Trophoblast cell (in vitro differentiated cells and primary cell): ENCODE data around the gene DUSP9.
"Not testable (repeated sequence)": the region's sequence is repeated elsewhere in the genome, so short reads cannot be mapped to it uniquely, and the experiment has no call there.

Experiments used
- DNase-seq, 2 donors: peaks; one replicate each; pipeline ENCODE4 v3.0.0-alpha.2; 2016
- H2AFZ ChIP-seq: 2 replicates; pipeline ENCODE4 v1.6.1; 2013; ENCODE audit warnings: low read length, moderate library complexity, mild to moderate bottlenecking; ENCODE audit not compliant: insufficient read depth, poor library complexity
- H2AK5ac ChIP-seq: 2 replicates; pipeline ENCODE4 v1.6.1; 2013; ENCODE audit warnings: mild to moderate bottlenecking, low read length
- H2BK120ac ChIP-seq: 2 replicates; pipeline ENCODE4 v1.6.1; 2013; ENCODE audit warnings: low read length, mild to moderate bottlenecking, moderate library complexity; ENCODE audit not compliant: insufficient read depth, poor library complexity
- H2BK12ac ChIP-seq: 2 replicates; pipeline ENCODE4 v1.6.1; 2013; ENCODE audit warnings: mild to moderate bottlenecking, low read length, moderate library complexity
- H2BK5ac ChIP-seq: 2 replicates; pipeline ENCODE4 v1.6.1; 2013; ENCODE audit warnings: low read length, low read depth, moderate library complexity, mild to moderate bottlenecking; ENCODE audit not compliant: poor library complexity
- H3K14ac ChIP-seq: 2 replicates; pipeline ENCODE4 v1.6.1; 2013; ENCODE audit warnings: mild to moderate bottlenecking, low read length
- H3K18ac ChIP-seq: 2 replicates; pipeline ENCODE4 v1.6.1; 2013; ENCODE audit warnings: mild to moderate bottlenecking, low read length
- H3K23ac ChIP-seq: 2 replicates; pipeline ENCODE4 v1.6.1; 2013; ENCODE audit warnings: low read length
- H3K27ac ChIP-seq: 2 replicates; pipeline ENCODE4 v1.5.1; 2013; ENCODE audit warnings: low read depth, mild to moderate bottlenecking, inconsistent platforms, low read length, moderate library complexity
- H3K27me3 ChIP-seq: 2 replicates; pipeline ENCODE4 v1.6.1; 2013; ENCODE audit warnings: inconsistent platforms, mild to moderate bottlenecking, low read length, moderate library complexity; ENCODE audit not compliant: insufficient read depth
- H3K36me3 ChIP-seq, 2 experiments: 1 replicate in 1 of 2; 2 replicates in 1 of 2; pipeline ENCODE4 v1.6.1; 2013; ENCODE audit warnings: low read length in 2 of 2, mild to moderate bottlenecking in 2 of 2, moderate library complexity in 1 of 2; ENCODE audit not compliant: insufficient read depth in 2 of 2, control insufficient read depth in 1 of 2
- H3K4ac ChIP-seq: 2 replicates; pipeline ENCODE4 v1.6.1; 2013; ENCODE audit warnings: low read depth, mild to moderate bottlenecking, low read length, moderate library complexity
- H3K4me1 ChIP-seq, 2 experiments: 1 replicate in 1 of 2; 2 replicates in 1 of 2; pipeline ENCODE4 v1.6.1; 2013; ENCODE audit warnings: low read length in 2 of 2, mild to moderate bottlenecking in 2 of 2, moderate library complexity in 1 of 2; ENCODE audit not compliant: insufficient read depth in 2 of 2, control insufficient read depth in 1 of 2
- H3K4me2 ChIP-seq: 2 replicates; pipeline ENCODE4 v1.6.1; 2013; ENCODE audit warnings: inconsistent platforms, mild to moderate bottlenecking, low read length, moderate library complexity
- H3K4me3 ChIP-seq: 2 replicates; pipeline ENCODE4 v1.5.1; 2013; ENCODE audit warnings: mild to moderate bottlenecking, low read depth, low read length, inconsistent platforms
- H3K79me1 ChIP-seq: one replicate; pipeline ENCODE4 v1.6.1; 2013; ENCODE audit warnings: low read length
- H3K79me2 ChIP-seq: 2 replicates; pipeline ENCODE4 v1.6.1; 2013; ENCODE audit warnings: low read length, mild to moderate bottlenecking; ENCODE audit not compliant: control insufficient read depth, insufficient read depth, poor library complexity
- H3K9ac ChIP-seq: 2 replicates; pipeline ENCODE4 v1.6.1; 2013; ENCODE audit warnings: mild to moderate bottlenecking, low read length
- H3K9me3 ChIP-seq: 2 replicates; pipeline ENCODE4 v1.6.1; 2013; ENCODE audit warnings: low read depth, mild to moderate bottlenecking, control low read depth, inconsistent platforms, low read length; ENCODE audit not compliant: insufficient read depth
- H4K12ac ChIP-seq: 2 replicates; pipeline ENCODE4 v1.6.1; 2013; ENCODE audit warnings: low read depth, mild to moderate bottlenecking, low read length, moderate library complexity
- H4K8ac ChIP-seq: 2 replicates; pipeline ENCODE4 v1.6.1; 2013; ENCODE audit warnings: low read depth, mild to moderate bottlenecking, low read length, moderate library complexity
- H4K91ac ChIP-seq: one replicate; pipeline ENCODE4 v1.6.1; 2013; ENCODE audit warnings: low read depth, mild to moderate bottlenecking, low read length, moderate library complexity
- WGBS: extraction: QIAGEN DNeasy Blood & Tissue Kit; methylation state at CpG from one replicate; pipeline ENCODE4 v1.1.7; 2013; ENCODE audit warnings: missing lambda C conversion rate; ENCODE audit not compliant: insufficient read length, insufficient coverage; ENCODE audit errors: extremely low coverage; 5-methylcytosine and 5-hydroxymethylcytosine counted together

DUSP9 gene

DNA sequence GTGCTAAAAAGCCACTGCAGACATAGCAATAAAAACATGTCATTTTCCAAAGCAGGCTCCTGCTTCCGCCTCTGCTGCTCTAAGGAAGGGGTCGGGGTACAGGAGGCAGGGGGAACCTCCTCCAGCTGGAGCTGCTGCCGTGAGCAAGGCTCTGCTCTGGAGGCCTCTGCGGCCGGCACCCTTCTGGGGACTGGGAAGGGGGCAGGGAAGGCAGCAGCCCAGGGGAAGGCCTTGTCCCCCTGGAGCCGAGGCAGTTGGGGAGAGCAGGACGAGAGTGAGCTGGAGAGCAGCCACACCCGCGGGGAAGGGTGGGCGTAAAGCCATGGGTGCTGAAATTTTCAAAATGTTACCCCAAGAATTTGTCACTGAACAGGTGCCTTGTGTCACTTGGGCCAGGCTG is 49.5 kb downstream of the DUSP9 start:
- H2BK12ac ChIP-seq = not testable (repeated sequence)
- no CpG with 5 or more reads among the region's 10 CpGs for WGBS

DNA sequence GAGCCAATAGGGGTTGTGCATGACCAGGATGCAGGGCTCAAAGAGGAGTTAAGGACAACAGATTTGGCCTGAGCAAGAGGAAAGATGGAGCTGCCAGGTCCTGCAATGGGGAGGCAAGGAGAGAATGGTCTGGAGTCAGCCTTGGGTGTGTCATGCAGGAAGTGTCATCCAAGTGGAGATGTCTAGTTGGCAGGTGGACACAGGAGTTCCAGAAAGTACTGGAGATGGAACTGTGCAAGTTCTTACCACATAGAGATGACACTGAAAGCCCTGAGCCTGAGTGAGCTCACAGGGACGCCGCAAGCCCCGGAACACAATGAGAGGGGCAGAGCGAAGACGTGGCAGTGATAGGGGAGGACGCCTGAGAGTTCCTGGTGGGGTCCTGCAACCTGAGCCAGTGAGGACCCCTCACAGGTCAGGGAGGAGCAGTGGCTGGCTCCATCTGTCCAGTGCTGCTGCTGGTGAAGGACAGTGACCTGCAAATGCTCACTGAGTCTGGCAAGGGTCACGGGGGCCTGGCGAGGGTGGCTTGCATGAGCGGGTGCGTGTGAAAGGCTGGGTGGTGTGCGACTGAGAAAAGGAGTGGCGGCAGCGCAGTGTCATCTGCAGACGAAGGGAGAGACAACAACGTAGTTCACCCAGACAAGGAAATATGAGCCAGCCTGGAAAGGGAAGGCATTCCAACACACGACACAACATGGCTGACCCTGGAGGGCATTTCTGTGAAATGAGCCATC is 50.2 kb downstream of the DUSP9 start:
- H4K8ac ChIP-seq, H2BK5ac ChIP-seq, H3K18ac ChIP-seq, H3K23ac ChIP-seq, H3K79me1 ChIP-seq, H3K9ac ChIP-seq, H3K14ac ChIP-seq, H3K27me3 ChIP-seq, H3K4me3 ChIP-seq, H3K4me1 ChIP-seq, H3K4ac ChIP-seq, H4K12ac ChIP-seq, H3K4me2 ChIP-seq, H3K27ac ChIP-seq, H4K91ac ChIP-seq, H2AFZ ChIP-seq, H3K79me2 ChIP-seq, H2BK12ac ChIP-seq, H3K9me3 ChIP-seq, H2AK5ac ChIP-seq, H2BK120ac ChIP-seq: not testable (repeated sequence)
- H3K36me3 ChIP-seq = peaks cover 43 to 51% of the 10 kb centered on the region in 2 experiments
- peak; percentile 65 to 79 for DNase-seq
- WGBS = no CpG with 5 or more reads among the region's 16 CpGs

More for the DNA sequence above, 49.5 kb downstream of the DUSP9 start:
- H3K18ac ChIP-seq, H3K79me2 ChIP-seq, H3K14ac ChIP-seq, H2AK5ac ChIP-seq, H3K79me1 ChIP-seq, DNase-seq, H2AFZ ChIP-seq, H2BK120ac ChIP-seq, H4K12ac ChIP-seq, H3K4me2 ChIP-seq, H3K4me3 ChIP-seq, H3K4me1 ChIP-seq, H3K23ac ChIP-seq, H3K9me3 ChIP-seq, H2BK5ac ChIP-seq, H3K27ac ChIP-seq, H3K4ac ChIP-seq, H3K27me3 ChIP-seq, H4K91ac ChIP-seq, H3K9ac ChIP-seq, H4K8ac ChIP-seq: not testable (repeated sequence)
- peaks cover 38 to 47% of the 10 kb centered on the region in 2 experiments for H3K36me3 ChIP-seq

GRCh38 chrX:153697924-153698865 is 51.2 kb downstream of the DUSP9 start:
- Histone ChIP-seq H3K4ac (no peak overlapping the region), H3K27me3 (no peaks in the 10 kb centered on the region), H4K8ac (no peak overlapping the region), H2BK12ac (no peak overlapping the region), H3K36me3 (peaks cover 53 to 59% of the 10 kb centered on the region in 2 experiments), H4K91ac (no peak overlapping the region), H3K79me1 (no peaks in the 10 kb centered on the region), H3K4me1 (peaks cover 3 to 4% of the 10 kb centered on the region in 2 experiments), H3K27ac (no peak overlapping the region), H2BK5ac (no peak overlapping the region), H3K4me2 (no peak overlapping the region), H3K9ac (no peak overlapping the region), H3K23ac (no peak overlapping the region), H3K4me3 (no peak overlapping the region), H3K79me2 (no peaks in the 10 kb centered on the region), H2BK120ac (no peak overlapping the region), H2AFZ (no peak overlapping the region), H3K9me3 (no peaks in the 10 kb centered on the region), H4K12ac (no peak overlapping the region), H2AK5ac (no peak overlapping the region), H3K18ac (no peak overlapping the region), H3K14ac (no peak overlapping the region)
- WGBS = no CpG with 5 or more reads among the region's 16 CpGs
- no peak for DNase-seq

- H3K27ac ChIP-seq, H3K4ac ChIP-seq, H4K91ac ChIP-seq, H4K8ac ChIP-seq, H3K79me2 ChIP-seq, H2BK5ac ChIP-seq, H3K18ac ChIP-seq, H2BK120ac ChIP-seq, H3K9me3 ChIP-seq, H4K12ac ChIP-seq, H3K14ac ChIP-seq, H3K4me2 ChIP-seq, H3K79me1 ChIP-seq, H3K9ac ChIP-seq, H2AK5ac ChIP-seq, H3K23ac ChIP-seq, DNase-seq, H2BK12ac ChIP-seq, H3K27me3 ChIP-seq, H3K4me1 ChIP-seq, H2AFZ ChIP-seq, H3K4me3 ChIP-seq: not testable (repeated sequence)
- peaks cover 63 to 65% of the 10 kb centered on the region in 2 experiments for H3K36me3 ChIP-seq
- WGBS = no CpG with 5 or more reads among the region's 16 CpGs
Observed at GRCh38 chrX:153699210-153699783, 52.3 kb downstream of the DUSP9 start.
